ENCODE measurements around the gene VSTM2B. TPM values are rescaled to one million over a fixed set of nuclear protein-coding genes. Genes with fewer than 3 reads are reported as not detected.

VSTM2B gene
- total RNA-seq, 1 experiment from 2014 or later = 0.31 TPM

GRCh38 chr19:29501816-29502580, 23.8 kb upstream of the VSTM2B start:
- H2BK20ac ChIP-seq (ENCODE audit: low read depth, low read length, poor library complexity, severe bottlenecking) = no peak overlapping the region
- H3T11ph ChIP-seq (ENCODE audit: low read length) = no peak overlapping the region
- H2BK5ac ChIP-seq (ENCODE audit: insufficient read length, low read length) = no peak overlapping the region
- no peak overlapping the region for H2AK5ac ChIP-seq (ENCODE audit: insufficient read length, low read length)
- no peak overlapping the region for H3K56ac ChIP-seq (ENCODE audit: insufficient read length, low read depth, low read length)
- no peak for DNase-seq
- Mint-ChIP-seq H3K36me3 (ENCODE audit: insufficient read depth in 1 of 3, low read depth in 3 of 3) (no peaks in the 10 kb centered on the region; a peak in 1 of 7 replicates), H3K27ac (no peak overlapping the region), H3K27me3 (ENCODE audit: low read depth) (peaks cover 3% of the 10 kb centered on the region), H3K4me1 (peaks cover 10 to 12% of the 10 kb centered on the region in 2 experiments), H3K4me3 (no peak overlapping the region), H3K9me3 (no peaks in the 10 kb centered on the region)
- H3K79me2 ChIP-seq (ENCODE audit: insufficient read depth, low read length) = no peaks in the 10 kb centered on the region
- no peak overlapping the region for H3K27ac ChIP-seq (ENCODE audit: insufficient read length, low read depth, low read length)
- no peak overlapping the region for H4K8ac ChIP-seq (replicated peaks; ENCODE audit: insufficient read length, low read depth, low read length)
- no peak overlapping the region for H4K91ac ChIP-seq (ENCODE audit: insufficient read length, low read depth, low read length)
- no peak overlapping the region for H2BK120ac ChIP-seq (ENCODE audit: low read depth, low read length, poor library complexity, severe bottlenecking)
- H4K5ac ChIP-seq (ENCODE audit: insufficient read length, low read depth, low read length) = no peak overlapping the region
- no peak overlapping the region for H3K23ac ChIP-seq (ENCODE audit: insufficient read length, low read depth, low read length)
- H3K9me3 ChIP-seq (ENCODE audit: control insufficient read depth, low read depth, low read length) = no peaks in the 10 kb centered on the region
- H3K27me3 ChIP-seq (ENCODE audit: insufficient read depth, low read length) = no peaks in the 10 kb centered on the region
- no peak overlapping the region for H3K4me2 ChIP-seq (ENCODE audit: insufficient read depth, insufficient read length, low read length)
- no peak overlapping the region for H2BK15ac ChIP-seq (ENCODE audit: low read depth, low read length)
- H3K18ac ChIP-seq (ENCODE audit: insufficient read length, low read depth, low read length) = no peak overlapping the region
- no peak for TF ChIP-seq CTCF (conservative IDR thresholded peaks at IDR 0.05)
- H3K9ac ChIP-seq (ENCODE audit: extremely low read depth, insufficient read length, low read length) = no peak overlapping the region
- peaks cover 5% of the 10 kb centered on the region; the same call in 1 of the 2 replicates for H3K4me1 ChIP-seq (ENCODE audit: insufficient read depth, low read length)
- no peak overlapping the region for H3K4ac ChIP-seq (ENCODE audit: low read depth, low read length)
- no peaks in the 10 kb centered on the region for H4K20me1 ChIP-seq (ENCODE audit: control insufficient read depth, insufficient read depth, insufficient read length)
- H3K79me1 ChIP-seq (ENCODE audit: insufficient read depth, low read depth, low read length, poor library complexity, severe bottlenecking) = no peaks in the 10 kb centered on the region
- no CpG with 5 or more reads among the region's 18 CpGs for WGBS (ENCODE audit: extremely low coverage, insufficient read length, low lambda C conversion rate)
- H3K14ac ChIP-seq (ENCODE audit: insufficient read depth, low read length) = no peak overlapping the region
- no peak overlapping the region for H2AFZ ChIP-seq (ENCODE audit: low read length)
- no peak overlapping the region for H2BK12ac ChIP-seq (ENCODE audit: insufficient read length, low read depth, low read length)
- no peaks in the 10 kb centered on the region for H3K23me2 ChIP-seq (ENCODE audit: insufficient read length, low read depth, low read length, poor library complexity, severe bottlenecking)
